ENCODE measurements around the gene ARL5C. TPM values are rescaled to one million over a fixed set of nuclear protein-coding genes. Genes with fewer than 3 reads are reported as not detected.
A peak's percentile ranks its signal among the peaks of the same experiment; 100 is the strongest.

The ARL5C gene
- total and polyA plus RNA-seq, 2 donors (not counting 1 experiment from before 2014, with no cell fraction given): not detected

- ChIA-PET CTCF (interaction anchor here (1.7 to 2.6 kb wide), 2 partner anchors 35 to 136 kb away, joined by 9 to 19 read pairs; no protein-coding TSS in a partner anchor), POLR2A (interaction anchor here (0.5 to 0.9 kb wide), 3 partner anchors 35 to 308 kb away, joined by 4 to 9 read pairs (median 5); no protein-coding TSS in a partner anchor)
- H3K9ac ChIP-seq (ENCODE audit: low read length): no peak overlapping the region
- H3K27me3 ChIP-seq (replicated peaks in 1 of 4; ENCODE audit: control extremely low read depth in 1 of 4, control insufficient read depth in 3 of 4, insufficient read depth in 4 of 4, low read length in 3 of 4): peaks cover 0 to under 1% (median 0%) of the 10 kb centered on the region in 4 experiments
- Mint-ChIP-seq H3K27ac (peak overlapping the region; percentile 77), H3K4me1 (peaks cover 25% of the 10 kb centered on the region), H3K9me3 (ENCODE audit: insufficient read depth) (no peaks in the 10 kb centered on the region), H3K27me3 (no peaks in the 10 kb centered on the region), H3K4me3 (peak overlapping the region; percentile 68)
- no peaks in the 10 kb centered on the region for H4K20me1 ChIP-seq (ENCODE audit: control insufficient read depth, insufficient read depth, low read length, poor library complexity, severe bottlenecking)
- H3K9me3 ChIP-seq (ENCODE audit: control extremely low read depth in 1 of 3, control insufficient read depth in 2 of 3, insufficient read depth in 1 of 3, low read length in 2 of 3): no peaks in the 10 kb centered on the region
- intact Hi-C loops (cut with micrococcal nuclease): loop anchor here (5.0 kb wide), 1 partner anchor 33 kb away; the partner anchor contains the start of gene PLXDC1
- H3K4me3 ChIP-seq (ENCODE audit: control extremely low read depth in 1 of 5, extremely low read depth in 1 of 5, insufficient read depth in 1 of 5, low read depth in 2 of 5, low read length in 4 of 5): no peak overlapping the region
- ATAC-seq (ENCODE audit: low read depth): peak; percentile 94
- H3K79me2 ChIP-seq (ENCODE audit: control insufficient read depth, insufficient read depth, low read length): no peaks in the 10 kb centered on the region
- no peaks in the 10 kb centered on the region for H3K36me3 ChIP-seq (replicated peaks in 1 of 2; ENCODE audit: control extremely low read depth in 1 of 2, control insufficient read depth in 1 of 2, extremely low read depth in 1 of 2, insufficient read depth in 2 of 2, low read length in 1 of 2)
- H3K4me1 ChIP-seq (ENCODE audit: control insufficient read depth in 2 of 2, insufficient read depth in 2 of 2, low read length in 2 of 2): peaks cover 23 to 31% of the 10 kb centered on the region in 2 donors
- no peak overlapping the region for H2AFZ ChIP-seq (ENCODE audit: insufficient read depth, low read depth, low read length, poor library complexity, severe bottlenecking)
- DNase-seq: peak; percentile 83
- H3K4me2 ChIP-seq (replicated peaks; ENCODE audit: low read depth, low read length, poor library complexity, severe bottlenecking): peak overlapping the region; percentile 61
- TF ChIP-seq CTCF (IDR thresholded peaks at IDR 0.05): no peak
- TF ChIP-seq EZH2 (IDR thresholded peaks at IDR 0.05; ENCODE audit: borderline replicate concordance, insufficient read depth, low read depth, low read length, poor library complexity, severe bottlenecking): no peak
- WGBS (ENCODE audit: insufficient coverage): no CpG with 5 or more reads among the region's 5 CpGs
- peak overlapping the region in 1 of 2 donors; percentile 12 for H3K27ac ChIP-seq (ENCODE audit: low read length in 2 of 2)
Observed at GRCh38 chr17:39118674-39119419, 47.1 kb downstream of the ARL5C start.

GRCh38 chr17:39116224-39116623 is 49.7 kb downstream of the ARL5C start:
- H4K20me1 ChIP-seq (ENCODE audit: control insufficient read depth, insufficient read depth, low read length, poor library complexity, severe bottlenecking): no peaks in the 10 kb centered on the region
- POLR2A ChIA-PET: no interaction called here
- no peaks in the 10 kb centered on the region for H3K9me3 Mint-ChIP-seq (ENCODE audit: insufficient read depth)
- no peak for TF ChIP-seq EZH2 (IDR thresholded peaks at IDR 0.05; ENCODE audit: borderline replicate concordance, insufficient read depth, low read depth, low read length, poor library complexity, severe bottlenecking)
- H3K27ac Mint-ChIP-seq: no peak overlapping the region
- peaks cover 25% of the 10 kb centered on the region for H3K4me1 Mint-ChIP-seq
- intact Hi-C loops (cut with micrococcal nuclease): loop anchor here (5.0 kb wide), 1 partner anchor 36 kb away; the partner anchor contains the start of gene PLXDC1
- H3K9me3 ChIP-seq (ENCODE audit: control extremely low read depth in 1 of 3, control insufficient read depth in 2 of 3, insufficient read depth in 1 of 3, low read length in 2 of 3): no peaks in the 10 kb centered on the region
- ATAC-seq (ENCODE audit: low read depth): no peak
- no peak overlapping the region for H3K9ac ChIP-seq (ENCODE audit: low read length)
- H3K4me1 ChIP-seq (ENCODE audit: control insufficient read depth in 2 of 2, insufficient read depth in 2 of 2, low read length in 2 of 2): peaks cover 23 to 31% of the 10 kb centered on the region in 2 donors
- H3K4me2 ChIP-seq (replicated peaks; ENCODE audit: low read depth, low read length, poor library complexity, severe bottlenecking): no peak overlapping the region
- peaks cover 0 to 2% (median 0%) of the 10 kb centered on the region in 4 experiments for H3K27me3 ChIP-seq (replicated peaks in 1 of 4; ENCODE audit: control extremely low read depth in 1 of 4, control insufficient read depth in 3 of 4, insufficient read depth in 4 of 4, low read length in 3 of 4)
- DNase-seq: no peak
- H3K4me3 Mint-ChIP-seq: no peak overlapping the region
- H3K27me3 Mint-ChIP-seq: no peaks in the 10 kb centered on the region
- H3K27ac ChIP-seq (ENCODE audit: low read length in 2 of 2): no peak overlapping the region
- no peak overlapping the region for H2AFZ ChIP-seq (ENCODE audit: insufficient read depth, low read depth, low read length, poor library complexity, severe bottlenecking)
- no peaks in the 10 kb centered on the region for H3K36me3 ChIP-seq (replicated peaks in 1 of 2; ENCODE audit: control extremely low read depth in 1 of 2, control insufficient read depth in 1 of 2, extremely low read depth in 1 of 2, insufficient read depth in 2 of 2, low read length in 1 of 2)
- 79% methylated on average over 3 of the region's 3 CpGs for WGBS (ENCODE audit: insufficient coverage)
- no peaks in the 10 kb centered on the region for H3K79me2 ChIP-seq (ENCODE audit: control insufficient read depth, insufficient read depth, low read length)
- CTCF ChIA-PET: interaction anchor here (1.4 kb wide), 1 partner anchor 36 kb away, joined by 4 read pairs; the partner anchor contains the start of gene PLXDC1
- no peak overlapping the region for H3K4me3 ChIP-seq (ENCODE audit: control extremely low read depth in 1 of 5, extremely low read depth in 1 of 5, insufficient read depth in 1 of 5, low read depth in 2 of 5, low read length in 4 of 5)

All from B cell (primary cell).